ENCODE results near the gene NBPF1.
"Not testable (repeated sequence)": the region's sequence is repeated elsewhere in the genome, so short reads cannot be mapped to it uniquely, and the experiment has no call there.

NBPF1 gene

GRCh38 chr1:16521288-16521583 is 92.1 kb downstream of the NBPF1 start:
- Histone ChIP-seq H3K4me3 (ENCODE audit: low read depth in 1 of 2, low read length in 1 of 2) (no peak overlapping the region), H3K9me3 (no peaks in the 10 kb centered on the region), H3K27ac (no peak overlapping the region), H3K4me1 (ENCODE audit: control insufficient read depth in 1 of 2, insufficient read depth in 1 of 2, low read depth in 1 of 2, low read length in 1 of 2) (no peaks in the 10 kb centered on the region), H3K36me3 (no peaks in the 10 kb centered on the region), H3K27me3 (peaks cover 58% of the 10 kb centered on the region)
- TF ChIP-seq CTCF (IDR thresholded peaks at IDR 0.05), result no peak

GRCh38 chr1:16520435-16521287 is 92.7 kb downstream of the NBPF1 start:
- H3K9me3 ChIP-seq; H3K27ac ChIP-seq; H3K4me3 ChIP-seq (ENCODE audit: low read depth in 1 of 2, low read length in 1 of 2); H3K4me1 ChIP-seq (ENCODE audit: control insufficient read depth in 1 of 2, insufficient read depth in 1 of 2, low read depth in 1 of 2, low read length in 1 of 2); H3K36me3 ChIP-seq: not testable (repeated sequence)
- H3K27me3 ChIP-seq, result peaks cover 54% of the 10 kb centered on the region

- H3K27me3 ChIP-seq, result peaks cover 52% of the 10 kb centered on the region
- not testable (repeated sequence) for H3K4me1 ChIP-seq (ENCODE audit: control insufficient read depth in 1 of 2, insufficient read depth in 1 of 2, low read depth in 1 of 2, low read length in 1 of 2); H3K9me3 ChIP-seq; H3K4me3 ChIP-seq (ENCODE audit: low read depth in 1 of 2, low read length in 1 of 2); H3K36me3 ChIP-seq; H3K27ac ChIP-seq
Measured at GRCh38 chr1:16519255-16519951, 94.0 kb downstream of the NBPF1 start.

GRCh38 chr1:16518913-16519254 is 94.5 kb downstream of the NBPF1 start:
- H3K9me3 ChIP-seq; H3K4me3 ChIP-seq (ENCODE audit: low read depth in 1 of 2, low read length in 1 of 2); H3K36me3 ChIP-seq; H3K4me1 ChIP-seq (ENCODE audit: control insufficient read depth in 1 of 2, insufficient read depth in 1 of 2, low read depth in 1 of 2, low read length in 1 of 2); H3K27ac ChIP-seq: not testable (repeated sequence)
- H3K27me3 ChIP-seq, result peaks cover 47% of the 10 kb centered on the region

GRCh38 chr1:16516694-16517410 is 96.5 kb downstream of the NBPF1 start:
- H3K27ac ChIP-seq; H3K4me3 ChIP-seq (ENCODE audit: low read depth in 1 of 2, low read length in 1 of 2); H3K9me3 ChIP-seq; H3K4me1 ChIP-seq (ENCODE audit: control insufficient read depth in 1 of 2, insufficient read depth in 1 of 2, low read depth in 1 of 2, low read length in 1 of 2); H3K36me3 ChIP-seq: not testable (repeated sequence)
- H3K27me3 ChIP-seq, result peaks cover 37% of the 10 kb centered on the region

GRCh38 chr1:16514107-16515055 is 99.0 kb downstream of the NBPF1 start, which contains the start of gene RNU1-1:
RNU1-1 (minus strand) TSS chr1:16514285.
- peak within 1 kb of the TSS; percentile 35 for H3K27ac ChIP-seq
- peak within 1 kb of the TSS in 1 of 2 experiments; percentile 47 for H3K4me3 ChIP-seq (ENCODE audit: low read depth in 1 of 2, low read length in 1 of 2)
- H3K4me1 ChIP-seq (ENCODE audit: control insufficient read depth in 1 of 2, insufficient read depth in 1 of 2, low read depth in 1 of 2, low read length in 1 of 2); H3K9me3 ChIP-seq; H3K36me3 ChIP-seq: not testable (repeated sequence)
- peaks cover 14% of the 10 kb centered on the region for H3K27me3 ChIP-seq

- H3K27ac ChIP-seq, result peak overlapping the region; percentile 35
- not testable (repeated sequence) for H3K27me3 ChIP-seq; H3K36me3 ChIP-seq; H3K4me1 ChIP-seq (ENCODE audit: control insufficient read depth in 1 of 2, insufficient read depth in 1 of 2, low read depth in 1 of 2, low read length in 1 of 2); H3K9me3 ChIP-seq
- peak overlapping the region in 1 of 2 experiments; percentile 47 for H3K4me3 ChIP-seq (ENCODE audit: low read depth in 1 of 2, low read length in 1 of 2)
Measured at GRCh38 chr1:16513412-16514106, 99.8 kb downstream of the NBPF1 start.

- H3K4me3 ChIP-seq (ENCODE audit: low read depth in 1 of 2, low read length in 1 of 2); H3K9me3 ChIP-seq; H3K27ac ChIP-seq; H3K4me1 ChIP-seq (ENCODE audit: control insufficient read depth in 1 of 2, insufficient read depth in 1 of 2, low read depth in 1 of 2, low read length in 1 of 2); H3K27me3 ChIP-seq; H3K36me3 ChIP-seq: not testable (repeated sequence)
Measured at GRCh38 chr1:16512624-16513411, 100.5 kb downstream of the NBPF1 start.

Data from neutrophil (primary cell).